Activated naive CD4-positive, alpha-beta T cell treated with anti-CD3 and anti-CD28 coated beads, Interleukin-2, amount 10 ng/mL, durations not matched to agents 7 days and 5 days (primary cell): ENCODE data around the gene GRAP2.
A peak's percentile ranks its signal among the peaks of the same experiment; 100 is the strongest.

Experiments
- CTCF ChIA-PET: fragments of 350-600 bp; sonication (Branson Sonifier 250); formaldehyde crosslinking; loops from one replicate; lab custom pipeline; 2021; ENCODE audit warnings: antibody characterized with exemption; lab: Charles Lee
- DNase-seq: peaks from one replicate; pipeline ENCODE4 v3.0.0-alpha.2; 2020
- H3K27ac Mint-ChIP-seq: one replicate; pipeline ENCODE4 v1.8.0; 2021; ENCODE audit warnings: mild to moderate bottlenecking, moderate library complexity, mixed read lengths
- H3K27me3 Mint-ChIP-seq: one replicate; pipeline ENCODE4 v1.8.0; 2021; ENCODE audit warnings: mild to moderate bottlenecking, mixed read lengths
- H3K36me3 Mint-ChIP-seq: one replicate; pipeline ENCODE4 v1.8.0; 2021; ENCODE audit warnings: mixed read lengths
- H3K4me1 Mint-ChIP-seq: one replicate; pipeline ENCODE4 v1.8.0; 2021; ENCODE audit warnings: mixed read lengths
- H3K4me3 Mint-ChIP-seq: one replicate; pipeline ENCODE4 v1.8.0; 2021; ENCODE audit warnings: mild to moderate bottlenecking, moderate library complexity, mixed read lengths
- H3K9me3 Mint-ChIP-seq: one replicate; pipeline ENCODE4 v1.8.0; 2021; ENCODE audit warnings: mixed read lengths

GRAP2 gene

DNA sequence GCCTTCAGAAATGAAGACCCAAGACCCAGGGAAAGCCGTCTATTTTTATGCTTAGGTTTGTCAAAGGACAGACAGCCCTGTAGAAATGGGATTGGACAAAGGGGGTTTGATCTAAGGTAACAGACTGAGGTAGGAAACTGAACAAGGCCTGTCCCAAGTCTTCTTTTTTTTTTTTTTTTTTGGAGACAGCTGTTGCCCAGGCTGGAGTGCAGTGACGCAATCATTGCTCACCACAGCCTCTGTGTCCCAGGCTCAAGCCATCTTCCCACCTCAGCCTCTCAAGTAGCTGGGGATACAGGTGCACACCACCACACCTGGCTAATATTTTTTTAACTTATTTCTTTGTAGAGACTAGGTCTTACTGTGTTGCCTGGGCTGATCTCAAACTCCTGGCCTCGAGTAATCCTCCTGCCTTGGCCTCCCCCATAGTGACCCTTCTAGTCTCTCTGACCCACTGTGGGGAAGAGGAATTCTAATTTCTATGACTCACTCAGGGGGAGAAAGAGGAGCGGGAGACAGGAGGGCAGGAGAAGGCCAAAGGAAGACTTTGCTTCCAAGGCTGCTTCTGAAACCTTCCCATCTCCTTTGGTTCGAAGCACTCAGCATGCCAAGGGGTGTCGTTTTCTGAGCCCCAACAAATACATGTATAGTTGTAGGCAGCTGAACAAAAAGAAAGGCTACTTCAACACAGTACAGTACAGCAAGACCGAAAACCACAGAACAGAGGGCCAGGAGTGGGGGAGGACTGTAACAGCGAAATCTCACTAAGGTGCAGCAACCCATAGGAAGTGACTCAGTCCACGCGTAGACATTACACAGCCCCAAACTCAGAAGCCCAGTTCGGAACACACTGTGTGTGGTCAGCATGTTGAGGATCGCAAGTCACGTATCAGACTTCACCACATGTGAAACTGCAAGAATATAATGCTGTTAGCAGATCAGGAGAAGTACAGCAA lies 60.2 kb downstream of the GRAP2 start:
- peaks cover 68% of the 10 kb centered on the region for H3K4me1 Mint-ChIP-seq
- peaks cover 82% of the 10 kb centered on the region for H3K36me3 Mint-ChIP-seq
- peak overlapping the region; percentile 78 for H3K27ac Mint-ChIP-seq
- CTCF ChIA-PET: interaction anchor here (0.7 to 1.5 kb wide), 3 partner anchors 8 to 83 kb away, joined by 3 read pairs; no protein-coding TSS in a partner anchor
- H3K9me3 Mint-ChIP-seq: no peaks in the 10 kb centered on the region
- H3K4me3 Mint-ChIP-seq: no peak overlapping the region
- peak; percentile 78 for DNase-seq
- no peaks in the 10 kb centered on the region for H3K27me3 Mint-ChIP-seq

DNA sequence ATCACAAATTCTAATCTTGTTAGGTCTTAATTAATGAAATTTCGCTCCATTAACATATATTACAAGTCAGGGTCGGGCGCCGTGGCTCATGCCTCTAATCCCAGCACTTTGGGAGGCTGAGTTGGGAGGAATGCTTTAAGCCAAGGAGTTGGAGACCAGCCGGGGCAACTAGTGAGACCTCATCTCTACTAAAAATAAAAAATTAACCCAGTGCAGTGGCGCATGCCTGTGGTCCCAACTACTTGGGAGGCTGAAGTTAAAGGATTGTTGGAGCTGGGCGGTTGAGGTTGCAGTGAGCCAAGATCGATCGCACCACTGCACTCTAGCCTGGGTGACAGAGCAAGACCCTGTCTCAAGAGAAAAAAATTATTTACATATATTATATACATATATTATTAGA lies 61.2 kb downstream of the GRAP2 start:
- peaks cover 61% of the 10 kb centered on the region for H3K4me1 Mint-ChIP-seq
- CTCF ChIA-PET: interaction anchor here (0.6 to 1.5 kb wide), 3 partner anchors 9 to 48 kb away, joined by 3 read pairs; no protein-coding TSS in a partner anchor
- no peak overlapping the region for H3K4me3 Mint-ChIP-seq
- H3K27me3 Mint-ChIP-seq: no peaks in the 10 kb centered on the region
- H3K27ac Mint-ChIP-seq: peak overlapping the region; percentile 78
- H3K9me3 Mint-ChIP-seq: no peaks in the 10 kb centered on the region
- H3K36me3 Mint-ChIP-seq: peaks cover 87% of the 10 kb centered on the region
- no peak for DNase-seq

- H3K4me1 Mint-ChIP-seq: peaks cover 26% of the 10 kb centered on the region
- no peaks in the 10 kb centered on the region for H3K9me3 Mint-ChIP-seq
- no peak overlapping the region for H3K27ac Mint-ChIP-seq
- H3K36me3 Mint-ChIP-seq: peaks cover 81% of the 10 kb centered on the region
- H3K27me3 Mint-ChIP-seq: no peaks in the 10 kb centered on the region
- CTCF ChIA-PET: interaction anchor here (0.9 to 2.2 kb wide), 2 partner anchors 33 to 59 kb away, joined by 3 to 7 read pairs; no protein-coding TSS in a partner anchor
- H3K4me3 Mint-ChIP-seq: no peak overlapping the region
- DNase-seq: no peak
Measured at GRCh38 chr22:39965748-39966147, 64.9 kb downstream of the GRAP2 start.

- Mint-ChIP-seq H3K27ac (no peak overlapping the region), H3K4me3 (no peak overlapping the region), H3K9me3 (no peaks in the 10 kb centered on the region), H3K36me3 (peaks cover 82% of the 10 kb centered on the region), H3K4me1 (peaks cover 19% of the 10 kb centered on the region), H3K27me3 (no peaks in the 10 kb centered on the region)
- CTCF ChIA-PET: interaction anchor here (0.9 to 2.2 kb wide), 3 partner anchors 17 to 59 kb away, joined by 3 to 7 read pairs (median 3); no protein-coding TSS in a partner anchor
- no peak for DNase-seq
Measured at GRCh38 chr22:39966470-39966869, 65.6 kb downstream of the GRAP2 start.

- Mint-ChIP-seq H3K4me1 (peaks cover 11% of the 10 kb centered on the region), H3K36me3 (peaks cover 84% of the 10 kb centered on the region), H3K4me3 (no peak overlapping the region), H3K27me3 (no peaks in the 10 kb centered on the region), H3K27ac (peak overlapping the region; percentile 42), H3K9me3 (no peaks in the 10 kb centered on the region)
- DNase-seq: no peak
- CTCF ChIA-PET: interaction anchor here (1.2 to 2.2 kb wide), 2 partner anchors 18 to 58 kb away, joined by 3 to 7 read pairs; no protein-coding TSS in a partner anchor
Measured at GRCh38 chr22:39967103-39967829, 66.4 kb downstream of the GRAP2 start.

DNA sequence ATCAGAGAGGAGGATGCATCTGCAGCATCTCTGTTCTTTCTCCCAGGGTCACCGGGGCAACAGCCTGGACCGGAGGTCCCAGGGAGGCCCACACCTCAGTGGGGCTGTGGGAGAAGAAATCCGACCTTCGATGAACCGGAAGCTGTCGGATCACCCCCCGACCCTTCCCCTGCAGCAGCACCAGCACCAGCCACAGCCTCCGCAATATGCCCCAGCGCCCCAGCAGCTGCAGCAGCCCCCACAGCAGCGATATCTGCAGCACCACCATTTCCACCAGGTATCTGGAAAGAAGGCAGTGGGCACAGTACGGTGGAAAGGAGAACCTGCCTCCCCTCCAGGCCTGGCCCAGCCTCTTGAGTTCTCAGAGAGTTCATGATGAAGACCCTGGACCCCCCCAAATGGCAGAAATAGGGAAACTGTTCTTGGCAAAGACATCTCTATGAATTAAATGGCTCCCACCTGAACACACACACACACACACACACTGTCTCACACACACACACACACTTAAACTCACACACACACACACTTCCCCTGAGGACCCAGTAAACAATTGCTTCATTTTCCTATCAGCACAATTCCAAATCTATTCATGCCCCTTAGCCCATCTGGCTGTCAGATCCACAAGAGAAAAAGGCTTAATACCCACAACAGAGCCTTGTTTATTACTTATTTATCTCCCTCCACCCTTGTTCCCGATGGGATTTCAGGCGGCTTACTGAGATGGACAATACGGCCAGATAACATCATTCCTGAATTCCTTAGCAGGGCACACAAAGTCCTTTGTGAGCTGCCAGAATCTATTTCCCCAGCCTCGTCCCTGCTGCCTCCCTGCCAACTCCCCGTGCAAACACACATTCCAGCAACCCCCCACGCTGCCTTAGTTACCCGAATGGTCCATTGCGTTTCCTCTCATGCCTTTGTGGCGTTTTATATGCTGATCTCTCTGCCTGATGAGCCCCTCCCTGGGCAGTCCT lies 67.4 kb downstream of the GRAP2 start:
- CTCF ChIA-PET: no interaction called here
- H3K27me3 Mint-ChIP-seq: no peaks in the 10 kb centered on the region
- H3K9me3 Mint-ChIP-seq: no peaks in the 10 kb centered on the region
- peaks cover 3% of the 10 kb centered on the region for H3K4me1 Mint-ChIP-seq
- no peak for DNase-seq
- H3K4me3 Mint-ChIP-seq: no peak overlapping the region
- peaks cover 85% of the 10 kb centered on the region for H3K36me3 Mint-ChIP-seq
- H3K27ac Mint-ChIP-seq: peak overlapping the region; percentile 26

DNA sequence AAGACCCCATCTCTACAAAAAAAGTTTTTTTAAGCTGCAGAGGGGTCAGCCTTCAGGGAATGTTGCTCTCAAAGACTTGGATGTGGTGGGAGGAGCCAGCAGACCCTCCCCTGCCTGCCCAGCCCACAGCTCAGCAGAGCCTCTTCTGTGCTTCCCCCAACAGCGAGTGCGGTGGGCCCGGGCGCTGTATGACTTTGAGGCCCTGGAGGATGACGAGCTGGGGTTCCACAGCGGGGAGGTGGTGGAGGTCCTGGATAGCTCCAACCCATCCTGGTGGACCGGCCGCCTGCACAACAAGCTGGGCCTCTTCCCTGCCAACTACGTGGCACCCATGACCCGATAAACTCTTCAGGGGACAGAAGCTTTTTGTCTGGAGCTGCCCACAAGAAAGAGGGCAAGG lies 69.9 kb downstream of the GRAP2 start:
- no peak overlapping the region for H3K4me3 Mint-ChIP-seq
- no peaks in the 10 kb centered on the region for H3K9me3 Mint-ChIP-seq
- H3K36me3 Mint-ChIP-seq: peaks cover 80% of the 10 kb centered on the region
- no peaks in the 10 kb centered on the region for H3K27me3 Mint-ChIP-seq
- no peaks in the 10 kb centered on the region for H3K4me1 Mint-ChIP-seq
- H3K27ac Mint-ChIP-seq: no peak overlapping the region
- no peak for DNase-seq
- CTCF ChIA-PET: interaction anchor here (1.0 to 1.5 kb wide), 4 partner anchors 11 to 377 kb away, joined by 3 to 4 read pairs (median 3); no protein-coding TSS in a partner anchor

GRCh38 chr22:39972641-39973040 lies 71.8 kb downstream of the GRAP2 start:
- Mint-ChIP-seq H3K27ac (peak overlapping the region; percentile 17), H3K4me1 (no peaks in the 10 kb centered on the region), H3K9me3 (no peaks in the 10 kb centered on the region), H3K36me3 (peaks cover 78% of the 10 kb centered on the region), H3K4me3 (no peak overlapping the region), H3K27me3 (no peaks in the 10 kb centered on the region)
- no peak for DNase-seq
- CTCF ChIA-PET: no interaction called here

GRCh38 chr22:39973656-39974055 lies 72.8 kb downstream of the GRAP2 start:
- H3K36me3 Mint-ChIP-seq: peaks cover 79% of the 10 kb centered on the region
- H3K9me3 Mint-ChIP-seq: no peaks in the 10 kb centered on the region
- DNase-seq: no peak
- H3K4me3 Mint-ChIP-seq: no peak overlapping the region
- no peaks in the 10 kb centered on the region for H3K4me1 Mint-ChIP-seq
- H3K27me3 Mint-ChIP-seq: no peaks in the 10 kb centered on the region
- CTCF ChIA-PET: no interaction called here
- no peak overlapping the region for H3K27ac Mint-ChIP-seq

DNA sequence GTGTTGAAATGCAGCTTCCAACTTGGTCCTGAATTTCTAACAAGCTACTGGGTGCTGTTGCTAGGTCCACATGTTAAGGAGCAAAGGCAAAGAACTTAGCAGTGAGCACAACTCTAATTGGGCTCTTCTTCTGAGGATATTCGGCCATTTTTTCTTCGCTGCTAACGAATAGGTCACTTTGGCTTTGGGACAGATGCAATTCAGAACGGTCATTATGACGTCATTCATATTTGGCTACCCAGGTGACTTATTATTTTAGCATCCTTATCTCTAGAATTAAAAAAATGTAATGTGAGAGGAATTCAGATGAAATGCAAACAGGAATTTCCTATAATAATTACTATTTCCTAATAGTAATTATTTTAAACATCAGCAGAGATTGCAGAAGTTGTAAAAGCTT lies 73.2 kb downstream of the GRAP2 start:
- H3K4me1 Mint-ChIP-seq: peaks cover 3% of the 10 kb centered on the region
- no peaks in the 10 kb centered on the region for H3K27me3 Mint-ChIP-seq
- no peak for DNase-seq
- CTCF ChIA-PET: no interaction called here
- H3K9me3 Mint-ChIP-seq: no peaks in the 10 kb centered on the region
- H3K27ac Mint-ChIP-seq: no peak overlapping the region
- no peak overlapping the region for H3K4me3 Mint-ChIP-seq
- peaks cover 77% of the 10 kb centered on the region for H3K36me3 Mint-ChIP-seq

GRCh38 chr22:39979048-39979447 lies 78.2 kb downstream of the GRAP2 start:
- CTCF ChIA-PET: no interaction called here
- peaks cover 8% of the 10 kb centered on the region for H3K27me3 Mint-ChIP-seq
- H3K4me1 Mint-ChIP-seq: peaks cover 18% of the 10 kb centered on the region
- no peak for DNase-seq
- no peaks in the 10 kb centered on the region for H3K9me3 Mint-ChIP-seq
- no peak overlapping the region for H3K4me3 Mint-ChIP-seq
- H3K36me3 Mint-ChIP-seq: peaks cover 39% of the 10 kb centered on the region
- H3K27ac Mint-ChIP-seq: peak overlapping the region; percentile 1

DNA sequence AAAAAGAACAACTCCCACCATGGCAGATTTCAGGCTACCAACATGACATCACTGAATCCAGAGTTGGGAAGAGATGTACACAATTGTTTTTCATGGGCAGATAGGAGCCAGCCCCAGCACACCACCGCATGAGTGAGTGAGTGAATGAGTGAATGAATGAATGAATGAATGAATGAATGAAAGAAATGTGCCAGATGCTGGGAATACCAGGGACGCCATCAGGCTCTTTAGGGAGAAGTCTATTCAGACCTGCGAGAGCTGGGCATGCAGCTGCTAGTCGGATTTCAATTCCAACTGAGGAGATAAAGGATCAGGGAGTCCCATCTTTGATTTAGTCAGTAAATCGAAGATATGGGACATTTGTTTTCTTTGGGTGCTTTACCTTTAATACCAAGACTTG lies 78.6 kb downstream of the GRAP2 start:
- H3K4me1 Mint-ChIP-seq: peaks cover 22% of the 10 kb centered on the region

DNA sequence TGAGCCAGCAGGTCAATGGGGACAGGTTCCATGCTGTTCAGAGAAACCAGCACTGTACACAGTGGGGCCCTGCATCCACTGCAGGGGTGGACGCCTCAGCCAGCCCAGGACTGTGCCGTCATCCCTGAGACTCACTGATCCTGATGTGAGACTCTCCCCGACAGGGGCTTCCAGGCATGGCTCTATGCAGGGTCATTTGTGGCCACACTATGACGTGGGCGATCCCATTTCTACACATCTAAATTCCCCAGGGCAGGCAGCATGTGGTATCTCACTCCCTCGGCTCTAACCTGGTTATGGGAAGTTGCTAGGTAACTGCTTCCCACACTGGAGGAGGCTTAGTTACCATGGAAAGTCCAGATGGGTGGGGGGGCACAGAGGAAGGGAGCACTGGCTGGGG lies 79.7 kb downstream of the GRAP2 start:
- Mint-ChIP-seq H3K4me1 (peaks cover 32% of the 10 kb centered on the region), H3K9me3 (no peaks in the 10 kb centered on the region), H3K27ac (no peak overlapping the region), H3K27me3 (peaks cover 21% of the 10 kb centered on the region), H3K36me3 (peaks cover 31% of the 10 kb centered on the region), H3K4me3 (no peak overlapping the region)
- CTCF ChIA-PET: interaction anchor here (1.1 kb wide), 1 partner anchor 446 kb away, joined by 3 read pairs; no protein-coding TSS in a partner anchor
- DNase-seq: no peak

More for the DNA sequence above, 78.6 kb downstream of the GRAP2 start:
- H3K9me3 Mint-ChIP-seq: no peaks in the 10 kb centered on the region
- H3K27me3 Mint-ChIP-seq: peaks cover 10% of the 10 kb centered on the region
- peak overlapping the region; percentile 1 for H3K27ac Mint-ChIP-seq
- DNase-seq: no peak
- no peak overlapping the region for H3K4me3 Mint-ChIP-seq
- CTCF ChIA-PET: no interaction called here
- peaks cover 38% of the 10 kb centered on the region for H3K36me3 Mint-ChIP-seq
